HG02759 (cell line): ENCODE data around the gene ATP9B.

Experiments
- ATAC-seq: cut with Tn5 transposase; IDR thresholded peaks from one replicate; pipeline ENCODE4 v1.9.1; 2021; ENCODE audit warnings: mild to moderate bottlenecking, moderate library complexity; ENCODE audit not compliant: unreplicated experiment

ATP9B gene

DNA sequence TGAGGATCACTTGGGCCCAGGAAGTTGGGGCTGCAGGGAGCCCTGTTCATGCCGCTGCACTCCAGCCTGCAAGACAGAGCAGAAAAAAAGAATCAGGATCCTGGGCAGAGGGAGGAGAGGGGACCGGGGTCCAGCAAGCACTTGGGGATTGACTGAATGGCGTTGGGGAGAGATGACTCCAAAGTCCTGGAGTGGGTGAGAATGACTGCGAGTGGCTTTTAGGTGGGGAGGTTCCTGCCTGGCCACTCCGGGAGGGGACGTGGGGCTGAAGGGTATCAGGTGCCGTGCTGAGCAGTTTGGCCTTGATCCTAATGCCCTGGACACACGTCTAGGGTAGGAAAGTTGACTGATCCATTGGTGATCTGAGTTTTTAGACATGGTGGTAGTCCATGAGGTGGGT, 323.0 kb downstream of the ATP9B start:
- no peak for ATAC-seq

DNA sequence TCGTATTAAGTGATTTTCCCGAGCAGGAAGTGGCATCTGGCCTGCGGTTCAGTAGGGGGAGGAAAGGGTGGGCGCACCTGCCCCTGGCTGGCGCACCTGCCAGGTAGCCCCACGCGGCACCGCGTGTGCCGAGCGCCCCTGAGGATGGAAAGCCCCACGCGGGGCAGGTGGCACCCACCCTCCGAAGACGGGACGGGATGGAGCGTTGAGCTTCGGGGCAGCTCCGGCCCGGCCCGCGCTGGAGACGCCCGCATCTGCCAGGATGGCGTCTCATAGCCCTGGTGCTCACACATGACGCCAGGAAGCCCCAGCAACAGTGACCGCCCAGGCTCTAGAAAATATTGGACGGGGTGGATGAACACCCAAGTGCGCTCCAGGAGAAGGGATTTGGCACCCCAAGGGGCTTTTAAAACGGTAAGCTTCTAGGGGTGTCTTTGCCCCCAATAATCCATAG, 324.0 kb downstream of the ATP9B start:
- ATAC-seq, result no peak

DNA sequence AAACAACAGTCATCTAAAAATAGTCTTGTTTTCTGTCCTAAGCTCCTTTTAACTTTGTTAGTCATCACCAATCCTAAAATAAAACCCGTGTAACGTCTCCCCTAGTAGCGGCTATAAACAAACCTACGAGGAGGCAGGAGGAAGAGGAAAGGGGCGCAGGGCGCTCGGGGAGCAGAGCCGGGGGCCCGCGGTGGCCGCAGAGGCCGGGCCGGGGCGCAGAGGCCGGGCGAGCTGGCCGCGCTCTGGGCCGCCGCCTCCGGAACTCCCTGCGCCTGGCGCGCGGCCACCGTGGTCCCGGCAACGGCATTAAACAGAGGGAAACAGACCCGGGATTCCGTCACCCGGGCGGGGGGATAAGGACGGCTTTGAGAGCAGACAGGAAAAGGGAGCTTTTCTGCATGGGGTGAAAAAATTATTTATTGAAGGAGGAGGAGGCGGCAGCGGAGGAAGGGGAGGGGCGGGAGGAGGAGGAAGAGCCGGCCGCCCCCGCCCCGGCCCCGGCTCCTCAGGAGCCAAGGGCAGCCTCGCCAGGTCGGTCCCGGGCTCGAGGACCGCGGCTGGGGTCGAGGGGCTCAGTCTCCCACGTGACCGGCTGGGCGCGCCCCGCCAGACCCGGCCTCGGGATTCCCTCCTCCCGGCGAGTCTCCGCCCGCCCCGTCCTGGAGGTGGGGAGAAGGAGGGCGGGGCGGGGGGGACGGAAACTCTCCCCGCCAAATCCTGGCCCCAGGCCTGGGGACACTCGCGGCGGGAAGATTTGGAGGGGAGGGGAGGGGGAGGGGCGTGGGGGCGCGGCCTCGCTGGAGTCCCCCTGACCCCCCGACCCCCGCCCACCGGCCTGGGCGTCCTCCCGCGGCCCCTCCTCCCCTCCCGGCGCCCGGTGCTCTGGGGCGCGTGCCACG, 324.7 kb downstream of the ATP9B start:
- ATAC-seq, result peak; percentile 28

DNA sequence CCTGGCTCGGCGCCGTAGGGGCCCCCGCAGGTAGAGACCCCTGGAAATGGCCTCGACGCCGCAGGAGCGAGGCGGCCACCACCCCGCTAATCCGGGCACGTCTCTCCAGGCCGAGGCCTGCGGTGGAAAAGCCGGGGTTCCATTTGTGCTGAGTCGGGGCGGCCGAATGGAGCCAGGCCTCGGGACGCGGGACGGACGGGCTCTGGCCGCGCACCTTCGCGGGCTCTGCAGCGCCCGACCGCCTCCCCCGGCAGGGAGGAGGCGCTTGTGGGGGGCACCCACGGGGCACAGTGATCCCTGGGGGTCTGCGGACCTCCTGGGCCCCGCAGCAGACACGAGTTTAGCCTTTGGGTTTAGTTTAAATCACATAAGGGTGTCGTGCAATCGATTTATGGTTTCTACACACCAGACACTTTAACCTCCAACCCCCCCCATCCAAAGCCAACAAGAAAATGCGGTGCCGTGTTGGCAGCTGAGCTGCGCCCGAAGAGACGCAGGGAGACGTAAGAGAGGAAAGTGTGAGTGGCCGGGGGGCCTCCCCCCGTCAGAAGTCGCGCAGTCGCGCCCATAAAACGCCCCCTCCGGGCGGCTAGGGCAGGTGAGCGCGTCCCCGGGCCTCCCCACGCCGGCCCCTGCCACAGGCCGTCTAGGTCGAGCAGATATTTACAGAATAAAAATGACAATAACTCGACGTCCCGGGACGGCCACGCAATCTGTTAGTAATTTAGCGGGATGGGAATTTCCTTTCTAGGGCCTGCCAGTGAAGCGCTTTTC, 325.5 kb downstream of the ATP9B start:
- ATAC-seq, result peak; percentile 4

DNA sequence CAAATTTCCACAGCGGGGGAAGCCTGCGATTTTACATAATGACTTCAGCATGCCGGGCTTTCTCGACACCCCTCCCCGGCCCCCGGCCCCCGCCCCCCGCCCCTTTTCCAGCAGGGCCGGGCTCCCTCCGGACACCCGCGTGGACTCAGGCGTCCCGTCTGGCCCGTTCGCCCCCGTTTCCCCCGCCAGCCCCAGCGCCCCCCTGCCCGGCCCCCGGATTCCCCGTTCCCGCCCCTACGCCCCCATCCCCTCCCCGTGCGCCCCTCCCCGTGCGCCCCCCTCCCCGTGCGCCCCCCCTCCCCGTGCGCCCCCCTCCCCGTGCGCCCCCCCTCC, 326.1 kb downstream of the ATP9B start:
- no peak for ATAC-seq

DNA sequence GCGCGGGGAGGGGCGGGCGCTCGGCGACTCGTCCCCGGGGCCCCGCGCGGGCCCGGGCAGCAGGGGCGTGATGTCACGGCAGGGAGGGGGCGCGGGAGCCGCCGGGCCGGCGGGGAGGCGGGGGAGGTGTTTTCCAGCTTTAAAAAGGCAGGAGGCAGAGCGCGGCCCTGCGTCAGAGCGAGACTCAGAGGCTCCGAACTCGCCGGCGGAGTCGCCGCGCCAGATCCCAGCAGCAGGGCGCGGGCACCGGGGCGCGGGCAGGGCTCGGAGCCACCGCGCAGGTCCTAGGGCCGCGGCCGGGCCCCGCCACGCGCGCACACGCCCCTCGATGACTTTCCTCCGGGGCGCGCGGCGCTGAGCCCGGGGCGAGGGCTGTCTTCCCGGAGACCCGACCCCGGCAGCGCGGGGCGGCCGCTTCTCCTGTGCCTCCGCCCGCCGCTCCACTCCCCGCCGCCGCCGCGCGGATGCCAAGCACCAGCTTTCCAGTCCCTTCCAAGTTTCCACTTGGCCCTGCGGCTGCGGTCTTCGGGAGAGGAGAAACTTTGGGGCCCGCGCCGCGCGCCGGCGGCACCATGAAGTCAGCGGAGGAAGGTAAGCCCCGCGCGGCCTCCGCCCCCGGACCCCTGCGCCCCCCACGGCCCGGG, 326.7 kb downstream of the ATP9B start, which contains the start of gene NFATC1:
Gene NFATC1 (plus strand): TSS at position 170 of the 644 bp plus-strand sequence. CDS start 295 bp downstream, at position 465.
- peak; percentile 24 for ATAC-seq

DNA sequence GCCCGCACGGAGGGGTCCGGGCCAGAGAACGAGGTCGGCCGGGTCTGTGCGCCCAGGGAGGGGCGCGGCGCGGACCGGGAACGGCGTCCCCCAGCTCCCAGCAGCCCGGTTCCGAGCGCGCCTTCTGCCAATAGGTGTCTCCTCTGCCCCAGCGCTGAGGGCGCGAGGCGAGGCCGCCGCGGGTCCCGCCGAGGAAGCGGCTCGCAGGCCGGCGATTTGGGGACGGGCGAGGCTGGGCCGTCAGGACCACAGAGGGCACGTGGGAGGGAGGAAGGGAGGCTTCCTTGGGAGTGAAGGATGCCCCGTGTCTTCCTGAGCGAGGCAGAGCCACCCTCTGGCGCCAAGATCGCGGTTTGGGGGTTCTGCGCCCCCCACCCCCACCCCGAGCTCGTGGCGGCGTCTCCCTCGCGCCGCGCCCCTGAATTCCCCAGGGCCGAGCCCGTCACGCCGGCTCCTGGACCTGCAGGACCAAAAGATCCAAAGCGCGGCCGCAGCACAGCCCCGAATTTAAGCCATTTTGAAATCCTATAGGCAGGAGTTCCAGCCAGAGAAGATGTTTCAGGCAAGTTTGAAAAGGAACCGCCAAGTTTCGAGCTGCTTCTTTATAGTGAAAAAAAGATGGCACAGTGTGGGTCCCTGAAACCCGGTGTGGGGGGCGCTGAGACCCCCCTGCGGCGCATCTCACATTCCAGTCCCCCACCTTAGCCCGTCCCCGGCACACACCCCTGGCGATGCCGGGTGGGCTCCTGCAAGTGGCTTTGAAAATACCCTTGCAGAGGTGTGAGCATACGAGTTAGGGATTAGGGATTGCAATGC, 327.4 kb downstream of the ATP9B start:
- peak; percentile 37 for ATAC-seq

DNA sequence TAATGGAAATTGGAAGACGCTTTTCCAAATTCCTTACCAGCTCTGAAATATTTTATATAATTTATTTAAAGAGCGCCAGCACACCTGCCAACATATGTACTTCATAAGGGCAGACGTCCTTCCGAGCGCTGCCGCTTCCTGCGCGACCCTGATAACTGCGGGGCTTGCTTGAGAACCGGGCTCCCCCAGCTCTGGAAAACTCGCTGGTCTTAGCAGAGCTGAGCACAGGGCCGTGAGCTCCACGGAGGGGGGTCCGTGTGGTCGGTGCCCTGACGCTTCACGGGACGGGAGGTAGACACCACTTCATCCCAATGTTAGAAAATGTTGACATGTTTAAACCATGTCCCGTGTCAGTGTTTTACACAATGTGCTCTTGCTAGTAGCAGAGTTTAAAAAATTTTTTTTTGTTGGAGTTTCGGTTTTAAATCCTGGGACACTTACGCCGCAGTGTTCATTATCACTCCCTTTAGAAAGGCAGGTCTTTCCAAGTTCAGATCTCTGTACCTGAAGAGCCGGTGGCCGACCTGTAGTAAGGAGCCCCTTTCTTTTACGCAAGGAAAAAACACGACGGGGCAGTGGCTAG, 328.1 kb downstream of the ATP9B start:
- ATAC-seq, result no peak

DNA sequence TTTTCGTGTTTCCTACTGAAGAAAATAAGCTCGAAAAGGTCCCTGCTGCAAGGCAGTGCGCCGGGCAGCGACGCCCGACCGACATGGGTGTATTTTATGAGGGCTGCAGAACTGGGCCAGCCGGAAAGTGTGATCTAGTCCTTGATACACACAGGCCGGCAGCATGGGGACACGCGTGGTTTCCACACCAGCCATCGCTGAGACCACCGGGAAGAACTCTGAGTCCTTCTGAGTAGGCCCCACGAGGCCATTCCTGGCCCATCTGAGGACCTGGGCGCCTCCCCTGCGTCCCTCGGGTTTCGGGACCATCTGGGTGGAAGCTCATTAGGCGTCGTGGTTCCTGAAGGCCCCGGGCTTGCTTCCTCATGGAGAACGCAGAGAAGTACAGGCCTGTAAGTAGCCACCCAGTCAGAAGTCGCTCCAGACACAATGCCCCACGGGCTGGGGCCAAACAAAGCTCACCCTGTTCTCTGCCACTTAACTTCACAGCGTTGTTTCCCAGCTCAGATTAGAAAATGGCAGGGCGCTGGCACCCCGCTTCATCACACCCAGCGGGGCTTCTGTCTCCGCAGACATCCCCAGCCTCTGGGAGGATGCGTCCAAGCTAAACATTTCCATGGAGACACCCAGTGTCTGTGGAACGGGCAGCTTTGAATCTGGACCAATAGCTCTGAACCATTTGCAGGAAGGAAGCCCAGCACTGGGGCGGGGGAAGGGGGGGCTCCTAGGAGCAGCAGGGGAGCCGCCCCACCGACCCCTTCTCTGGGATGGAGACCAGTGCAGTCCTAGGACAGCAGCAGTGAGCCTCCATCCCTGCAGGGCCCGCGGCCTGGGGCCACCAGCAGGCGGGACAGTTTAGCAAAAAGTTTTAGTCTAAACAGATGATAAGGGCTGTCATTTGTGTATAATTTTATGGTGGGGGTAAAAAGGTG, 328.9 kb downstream of the ATP9B start:
- no peak for ATAC-seq

DNA sequence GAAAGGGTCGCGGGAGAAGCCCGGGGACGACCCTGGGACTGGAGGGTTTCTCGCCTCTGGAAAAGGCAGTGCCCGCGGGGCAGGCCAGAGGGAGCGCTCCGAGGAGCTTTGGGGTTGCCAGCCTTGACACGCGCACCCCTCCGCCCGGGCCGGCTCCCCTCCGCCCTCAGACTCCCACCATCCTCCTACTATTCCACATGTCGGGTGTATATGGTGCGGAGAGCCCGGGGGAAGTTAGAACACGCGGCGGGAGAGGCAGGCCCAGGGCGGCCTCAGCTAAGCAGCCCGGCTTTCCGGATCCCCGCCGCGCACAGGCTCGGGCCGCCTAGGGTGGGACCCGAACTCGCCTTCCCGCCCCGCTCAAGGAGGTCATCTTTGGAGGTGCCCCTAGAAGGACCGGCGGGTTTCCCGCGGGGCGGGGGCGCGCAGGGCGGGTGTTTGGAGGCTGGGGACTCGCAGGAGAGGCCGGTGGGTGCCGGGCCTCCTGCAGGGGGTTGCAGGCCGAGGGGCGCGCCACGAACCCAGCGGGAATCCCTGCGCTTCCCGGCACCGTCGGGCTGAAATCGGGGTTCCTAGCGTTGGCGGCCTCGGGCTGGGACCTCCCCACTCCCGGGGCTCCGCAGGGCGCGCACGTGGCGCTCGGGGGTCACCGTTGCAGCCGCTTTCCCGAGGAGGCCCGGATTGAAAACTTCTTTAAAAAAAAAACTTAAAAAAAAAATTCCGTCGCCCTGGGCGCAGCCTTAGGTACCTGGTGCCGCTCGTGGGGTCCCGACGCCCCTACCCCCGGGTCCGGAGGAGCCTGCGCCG, 330.3 kb downstream of the ATP9B start:
- ATAC-seq, result peak; percentile 18

DNA sequence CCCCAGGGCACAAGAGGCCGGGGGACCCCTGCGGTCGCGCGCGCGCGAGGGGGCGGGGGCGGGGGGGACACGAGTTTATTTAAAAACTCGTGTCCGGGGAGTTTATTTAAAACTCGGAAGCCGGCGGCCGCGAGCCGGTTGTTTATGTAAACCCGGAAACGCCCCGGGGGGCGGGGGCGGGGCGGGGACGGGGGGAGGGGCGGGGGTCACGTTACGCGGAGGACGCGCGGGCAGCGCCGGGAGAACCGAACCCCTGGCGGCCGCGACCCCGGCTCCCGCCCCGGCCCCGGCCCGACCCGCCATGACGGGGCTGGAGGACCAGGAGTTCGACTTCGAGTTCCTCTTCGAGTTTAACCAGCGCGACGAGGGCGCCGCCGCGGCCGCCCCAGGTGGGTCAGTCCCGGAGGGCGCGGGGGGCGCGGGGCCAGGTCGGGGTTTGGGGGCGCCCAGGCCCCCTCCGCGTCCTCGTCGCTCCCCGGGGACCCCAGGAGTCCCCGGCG, 330.9 kb downstream of the ATP9B start:
- ATAC-seq, result peak; percentile 33

DNA sequence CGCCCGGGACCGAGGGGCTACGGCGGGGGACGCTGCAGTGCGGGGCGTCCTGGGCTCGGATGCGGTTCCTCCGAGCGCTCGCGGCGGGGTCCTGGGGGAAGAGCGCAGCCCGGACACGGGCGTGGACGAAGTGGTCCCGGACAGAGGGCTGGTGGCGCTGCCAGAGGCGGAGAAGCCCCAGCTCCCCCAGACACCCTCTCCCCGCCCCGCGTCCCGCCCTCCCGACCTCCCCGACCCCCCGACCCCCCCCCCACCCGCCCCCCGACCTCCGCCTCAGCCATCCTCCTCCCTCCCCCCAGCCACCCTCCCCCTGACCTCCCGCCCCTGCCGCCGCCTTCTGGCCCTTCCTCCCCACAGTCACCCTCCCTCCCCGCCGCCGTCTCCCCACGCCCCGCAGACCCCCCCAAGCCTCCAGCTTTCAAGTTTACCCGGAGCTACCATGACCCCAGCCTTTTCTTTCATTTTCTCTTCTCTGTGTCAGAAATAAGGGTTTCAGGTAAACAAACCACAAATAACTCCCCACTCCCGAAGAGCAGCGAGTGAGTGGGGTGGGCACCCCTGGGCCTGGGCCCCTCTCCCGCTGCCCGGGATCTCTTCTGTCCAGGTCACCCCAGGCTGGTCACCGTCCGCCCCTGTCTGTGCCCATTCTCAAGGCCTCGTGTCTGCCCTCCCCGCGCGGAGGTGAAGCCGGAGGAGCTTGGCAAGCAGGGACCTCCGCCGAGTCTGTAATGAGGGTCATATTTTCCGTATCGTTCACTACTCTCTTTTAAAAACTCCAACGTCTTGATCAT, 331.6 kb downstream of the ATP9B start:
- ATAC-seq, result peak; percentile 6

DNA sequence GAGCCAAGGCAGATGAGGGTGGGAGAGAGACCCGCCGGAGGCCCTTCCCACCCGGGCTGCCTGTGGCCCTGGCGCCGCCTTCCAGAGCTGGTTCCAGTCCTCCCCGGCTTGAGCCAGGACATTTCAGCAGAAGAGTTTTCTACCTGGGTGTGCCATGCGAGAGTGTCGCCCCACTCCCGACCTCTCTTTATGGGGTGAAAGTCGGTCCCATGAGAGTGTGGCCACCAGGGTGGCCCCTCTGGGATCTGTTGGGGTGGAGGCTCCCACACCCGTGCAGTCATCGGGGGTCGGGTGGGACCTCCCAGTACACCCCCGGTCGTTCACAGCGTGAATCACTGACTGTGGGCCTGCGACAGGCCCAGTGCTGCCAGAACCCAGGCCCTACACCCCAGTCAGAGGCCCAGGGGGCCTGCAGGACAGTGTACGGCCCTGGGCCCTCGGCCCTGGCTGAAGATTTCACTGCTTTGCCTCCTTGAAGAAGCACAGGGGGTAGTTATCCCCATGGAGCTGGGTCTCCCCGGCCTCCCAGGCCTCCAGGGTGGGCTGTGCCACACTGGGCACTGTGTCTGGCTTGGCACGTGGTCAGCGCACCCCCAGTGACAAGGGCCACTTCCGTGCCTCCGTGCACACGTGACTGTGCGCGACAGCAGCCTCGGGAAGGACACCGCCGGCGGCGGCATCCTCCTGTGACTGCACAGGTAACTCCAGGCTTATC, 332.5 kb downstream of the ATP9B start:
- ATAC-seq, result no peak

DNA sequence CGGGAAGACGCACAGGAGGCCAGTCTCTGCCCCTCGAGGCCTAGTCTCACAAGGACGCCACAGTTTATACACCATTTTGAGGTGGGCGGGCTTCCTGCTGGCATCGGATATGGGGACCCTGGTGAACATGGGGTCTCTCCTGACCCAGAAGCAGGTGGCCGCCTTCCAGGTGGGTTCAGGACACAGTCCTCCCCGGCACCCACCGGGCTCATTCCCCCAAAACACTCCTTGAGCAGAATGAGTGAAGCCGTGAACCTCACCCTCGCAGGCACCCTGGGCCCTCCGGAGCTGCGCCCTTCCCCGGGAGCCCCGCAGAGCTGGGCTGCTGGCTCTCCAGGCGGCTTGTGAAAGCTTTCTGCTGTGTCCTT, 333.0 kb downstream of the ATP9B start:
- ATAC-seq, result no peak

DNA sequence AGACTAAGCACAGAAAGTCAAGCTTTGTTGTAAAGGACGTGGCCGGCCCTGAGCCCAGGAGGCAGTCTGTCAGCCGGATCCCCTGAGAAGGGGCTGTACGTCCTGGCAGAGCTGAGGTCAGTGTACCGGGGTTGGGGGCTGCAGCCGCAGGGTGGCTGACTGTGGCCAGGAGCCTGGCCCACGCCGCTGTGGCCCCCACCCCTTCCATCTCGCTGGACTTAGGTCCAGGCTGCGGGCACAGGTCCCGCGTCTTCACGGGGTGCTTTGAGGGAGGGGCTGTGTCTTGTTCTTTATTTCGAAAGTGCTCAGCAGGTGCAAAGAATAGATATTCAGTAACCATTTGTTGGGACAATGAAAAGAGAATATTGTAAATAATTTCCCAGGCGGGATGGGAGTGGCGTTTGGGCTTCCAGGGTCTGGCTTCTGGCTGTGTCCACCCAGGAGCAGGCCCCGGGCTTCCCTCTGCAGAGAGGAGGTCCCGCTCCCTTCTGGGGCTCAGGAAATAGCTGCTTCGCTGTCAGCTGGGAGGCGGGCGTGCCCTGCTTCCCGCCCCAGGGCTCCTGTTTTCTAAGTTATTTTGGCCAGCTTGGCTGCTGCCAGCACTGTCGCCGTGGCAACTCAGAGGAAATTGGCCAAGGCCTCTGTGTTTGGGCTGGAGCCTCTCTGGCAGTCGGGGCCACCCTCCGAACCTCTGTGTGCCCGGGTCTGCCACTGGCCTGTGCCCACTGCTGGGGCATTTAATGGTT, 334.0 kb downstream of the ATP9B start:
- ATAC-seq, result no peak
